Endothelial cell of umbilical vein (primary cell): Measurements from ENCODE around the gene PTMA. TPM values are rescaled to one million over a fixed set of nuclear protein-coding genes. Genes with fewer than 3 reads are reported as not detected.

Experiments used
- BruUV-seq: library from RNA; stranded (reverse); fragments of 400-500 nt; replicated peaks from 2 replicates; lab custom pipeline; 2021; lab: Mats Ljungman, UMichigan
- CTCF ChIA-PET: fragments of 300-600, 350-600 bp; sonication (Branson Sonifier 250); formaldehyde crosslinking; loops from one replicate; lab custom pipeline; 2021; ENCODE audit warnings: antibody characterized with exemption, inconsistent platforms; lab: Charles Lee
- POLR2A ChIA-PET: fragments of 300-600, 350-600 bp; sonication (Branson Sonifier 250); formaldehyde crosslinking; loops from one replicate; lab custom pipeline; 2021; ENCODE audit warnings: antibody characterized with exemption, inconsistent platforms; lab: Charles Lee
- DNase-seq: peaks from one replicate; pipeline ENCODE4 v3.0.0-alpha.2; 2011; ENCODE audit warnings: low read depth, low spot score
- FAIRE-seq: peaks from 2 replicates; lab custom pipeline; 2011; peaks lifted over from hg19 to GRCh38; lab: Jason Lieb, UNC
- H2AFZ ChIP-seq: 2 replicates; pipeline ENCODE4 v1.6.0; 2012; ENCODE audit warnings: low read depth, low read length, control low read depth, inconsistent platforms
- H3K27ac ChIP-seq: 2 replicates; pipeline ENCODE4 v1.5.1; 2011; ENCODE audit warnings: low read depth, mild to moderate bottlenecking, control low read depth, low read length, moderate library complexity; ENCODE audit not compliant: insufficient read depth
- H3K27me3 ChIP-seq, 2 experiments: 2 replicates each; pipeline versions ENCODE4 v1.6.0 to v1.6.1; 2011; ENCODE audit warnings: low read length in 2 of 2, mixed read lengths in 1 of 2; ENCODE audit not compliant: control insufficient read depth in 2 of 2, insufficient read depth in 2 of 2
- H3K36me3 ChIP-seq, 2 experiments: 2 replicates in 1 of 2; 3 replicates in 1 of 2; pipeline ENCODE4 v1.5.1; 2011; ENCODE audit warnings: low read length in 2 of 2, mild to moderate bottlenecking in 1 of 2, moderate library complexity in 1 of 2; ENCODE audit not compliant: control insufficient read depth in 2 of 2, insufficient read depth in 2 of 2; ENCODE audit errors: extremely low read depth in 1 of 2
- H3K4me1 ChIP-seq: 3 replicates; pipeline ENCODE4 v1.5.1; 2011; ENCODE audit warnings: mild to moderate bottlenecking, low read length; ENCODE audit not compliant: control insufficient read depth, insufficient read depth; ENCODE audit errors: extremely low read depth
- H3K4me2 ChIP-seq: 2 replicates; pipeline ENCODE4 v1.6.1; 2011; ENCODE audit warnings: low read length, control low read depth, mixed read lengths; ENCODE audit not compliant: insufficient read depth
- H3K4me3 ChIP-seq, 3 experiments: fragments of 200-600 bp in 1 of 3; sonication (generic), shearing (Covaris generic) in 1 of 3; replicated peaks in 1 of 3; 2 replicates each; pipeline ENCODE4 v1.5.1; 2011 to 2016; ENCODE audit warnings: control low read depth in 3 of 3, low read length in 3 of 3, mild to moderate bottlenecking in 2 of 3, inconsistent platforms in 1 of 3, low read depth in 1 of 3, moderate library complexity in 1 of 3; ENCODE audit not compliant: insufficient read depth in 1 of 3
- H3K79me2 ChIP-seq: 2 replicates; pipeline ENCODE4 v1.6.0; 2012; ENCODE audit warnings: low read length, inconsistent platforms; ENCODE audit not compliant: control insufficient read depth, insufficient read depth
- H3K9ac ChIP-seq: replicated peaks from 2 replicates; pipeline ENCODE3; 2011; ENCODE audit warnings: low read length, control low read depth; ENCODE audit not compliant: insufficient read depth; ENCODE audit errors: extremely low read depth
- H3K9me1 ChIP-seq: replicated peaks from 3 replicates; pipeline ENCODE4 v1.6.0; 2011; ENCODE audit warnings: mild to moderate bottlenecking, low read length; ENCODE audit not compliant: control insufficient read depth, insufficient read depth; ENCODE audit errors: extremely low read depth
- H3K9me3 ChIP-seq: replicated peaks from 2 replicates; pipeline ENCODE4 v1.5.1; 2012; ENCODE audit warnings: low read length, inconsistent platforms; ENCODE audit not compliant: control insufficient read depth, insufficient read depth
- H4K20me1 ChIP-seq: replicated peaks from 2 replicates; pipeline ENCODE3; 2011; ENCODE audit warnings: mild to moderate bottlenecking, low read length; ENCODE audit not compliant: control insufficient read depth, insufficient read depth; ENCODE audit errors: extremely low read depth
- EZH2 ChIP-seq: IDR thresholded peaks from 2 replicates; pipeline ENCODE4 v1.6.1; 2012; ENCODE audit warnings: borderline replicate concordance, low read depth, mild to moderate bottlenecking, moderate library complexity, low read length, inconsistent platforms; ENCODE audit not compliant: severe bottlenecking
- FOS ChIP-seq: IDR thresholded peaks from 2 replicates; pipeline ENCODE4 v1.6.1; 2011; ENCODE audit warnings: mild to moderate bottlenecking, low read length, moderate library complexity, borderline replicate concordance; ENCODE audit not compliant: insufficient read depth
- JUN ChIP-seq: IDR thresholded peaks from 2 replicates; pipeline ENCODE4 v1.6.1; 2011; ENCODE audit warnings: borderline replicate concordance, low read depth; ENCODE audit not compliant: insufficient read length, insufficient read depth
- MYC ChIP-seq: IDR thresholded peaks from one replicate; pipeline ENCODE4 v1.6.1; 2011; ENCODE audit warnings: mild to moderate bottlenecking, low read depth, low read length
- POLR2AphosphoS5 ChIP-seq: IDR thresholded peaks from 2 replicates; pipeline ENCODE4 v1.6.1; 2012; ENCODE audit warnings: low read depth, mild to moderate bottlenecking, control low read depth, low read length, moderate library complexity; ENCODE audit not compliant: insufficient read depth
- dilution Hi-C: fragments of 300-500 bp; cut with MboI; formaldehyde crosslinking; loops from one replicate; pipeline ENCODE4 v1.15.0; 2019; ENCODE audit warnings: low sequenced_read_pairs; ENCODE audit not compliant: extremely low pct_ligation_motif_present
- intact Hi-C: fragments of 100-400 bp; cut with micrococcal nuclease; formaldehyde crosslinking; loops from one replicate; pipeline ENCODE4 v1.10.0; 2022
- polyA plus RNA-seq, 4 experiments: library from polyadenylated mRNA; depleted of rRNA in 3 of 4; stranded (reverse) in 3 of 4; unstranded in 1 of 4; fragments of >200 nt; gene quantifications; 2 replicates each; pipeline versions ENCODE4 v1.2.1 to v1.2.3, GENCODE V29; 2011 to 2012; ENCODE audit warnings: missing spikeins in 1 of 4
- total RNA-seq: library from RNA; stranded (reverse); gene quantifications from 2 replicates; pipeline ENCODE4 v1.2.3, GENCODE V29; 2021
- TF ChIP-seq, protein P1 (sequence below), 2 donors: IDR thresholded peaks; 1 replicate in 1 of 2; 2 replicates in 1 of 2; pipeline ENCODE4 v1.5.1; 2011; ENCODE audit warnings: low read length in 2 of 2, mild to moderate bottlenecking in 2 of 2, moderate library complexity in 2 of 2, control low read depth in 1 of 2, inconsistent platforms in 1 of 2, low read depth in 1 of 2; ENCODE audit not compliant: insufficient read depth in 1 of 2; ENCODE audit errors: extremely low read depth in 1 of 2

PTMA gene
- total and polyA plus RNA-seq, 2 donors (not counting 3 experiments of a cell fraction or from before 2014, with no cell fraction given) = 404 to 1,488 TPM

DNA sequence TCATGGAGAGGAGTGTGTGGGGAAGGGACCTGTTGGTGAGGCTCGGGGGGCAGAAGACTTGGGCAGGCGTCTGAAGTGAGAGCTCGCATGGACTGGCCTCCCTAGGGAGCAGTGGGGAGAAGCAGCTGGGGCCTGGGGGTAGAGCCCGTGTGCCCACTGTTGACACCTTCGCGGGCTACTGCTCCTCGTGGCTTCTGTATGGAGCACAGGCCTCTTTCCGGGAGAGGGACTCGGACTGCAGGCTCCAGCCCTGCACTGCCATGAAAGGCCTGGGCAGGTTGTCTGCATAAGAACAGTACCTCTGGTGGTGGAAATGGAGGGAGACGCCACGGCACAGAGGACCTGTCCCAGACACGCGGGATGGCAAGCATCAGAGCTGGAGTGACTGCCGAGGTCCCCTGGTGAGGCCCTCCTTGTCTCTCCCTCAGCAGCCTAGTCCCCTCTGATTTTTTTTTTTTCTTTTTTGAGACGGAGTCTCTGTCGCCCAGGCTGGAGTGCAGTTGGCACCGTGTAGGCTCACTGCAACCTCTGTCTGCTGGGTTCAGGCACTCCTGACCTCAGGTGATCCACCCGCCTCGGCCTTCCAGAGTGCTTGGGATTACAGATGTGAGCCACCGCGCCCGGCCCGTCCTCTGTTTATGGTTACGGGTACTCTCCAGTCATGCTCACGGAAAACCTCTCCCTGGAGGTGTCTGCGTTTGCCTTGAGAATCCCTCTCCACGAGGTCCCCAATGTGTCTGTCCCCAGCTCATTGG lies 44.7 kb upstream of the PTMA start:
- Histone ChIP-seq H3K4me3 (no peak overlapping the region), H3K9me1 (no peaks in the 10 kb centered on the region), H3K4me1 (peaks cover 24% of the 10 kb centered on the region), H3K36me3 (no peaks in the 10 kb centered on the region), H3K9ac (no peak overlapping the region), H3K79me2 (no peaks in the 10 kb centered on the region), H3K27me3 (no peaks in the 10 kb centered on the region), H2AFZ (no peak overlapping the region), H3K27ac (no peak overlapping the region), H3K9me3 (no peaks in the 10 kb centered on the region), H4K20me1 (no peaks in the 10 kb centered on the region), H3K4me2 (no peak overlapping the region)
- DNase-seq (no peak), FAIRE-seq (no peak)
- no peak for TF ChIP-seq MYC
- TF ChIP-seq FOS = no peak
- no peak for TF ChIP-seq POLR2AphosphoS5
- TF ChIP-seq JUN = no peak
- no peak for TF ChIP-seq EZH2
- TF ChIP-seq, protein P1, sequence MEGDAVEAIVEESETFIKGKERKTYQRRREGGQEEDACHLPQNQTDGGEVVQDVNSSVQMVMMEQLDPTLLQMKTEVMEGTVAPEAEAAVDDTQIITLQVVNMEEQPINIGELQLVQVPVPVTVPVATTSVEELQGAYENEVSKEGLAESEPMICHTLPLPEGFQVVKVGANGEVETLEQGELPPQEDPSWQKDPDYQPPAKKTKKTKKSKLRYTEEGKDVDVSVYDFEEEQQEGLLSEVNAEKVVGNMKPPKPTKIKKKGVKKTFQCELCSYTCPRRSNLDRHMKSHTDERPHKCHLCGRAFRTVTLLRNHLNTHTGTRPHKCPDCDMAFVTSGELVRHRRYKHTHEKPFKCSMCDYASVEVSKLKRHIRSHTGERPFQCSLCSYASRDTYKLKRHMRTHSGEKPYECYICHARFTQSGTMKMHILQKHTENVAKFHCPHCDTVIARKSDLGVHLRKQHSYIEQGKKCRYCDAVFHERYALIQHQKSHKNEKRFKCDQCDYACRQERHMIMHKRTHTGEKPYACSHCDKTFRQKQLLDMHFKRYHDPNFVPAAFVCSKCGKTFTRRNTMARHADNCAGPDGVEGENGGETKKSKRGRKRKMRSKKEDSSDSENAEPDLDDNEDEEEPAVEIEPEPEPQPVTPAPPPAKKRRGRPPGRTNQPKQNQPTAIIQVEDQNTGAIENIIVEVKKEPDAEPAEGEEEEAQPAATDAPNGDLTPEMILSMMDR (IDR thresholded peaks at IDR 0.05; ENCODE audit: extremely low read depth in 1 of 2, insufficient read depth in 1 of 2, low read depth in 1 of 2, low read length in 2 of 2) = no peak
- CTCF ChIA-PET = interaction anchor here (0.7 kb wide), 1 partner anchor 11 kb away, joined by 3 read pairs; no protein-coding TSS in a partner anchor
- BruUV-seq = no TSS peak
- intact Hi-C loops = loop anchor here (2.0 kb wide), 1 partner anchor 17 kb away; no protein-coding TSS in a partner anchor
- dilution Hi-C loops = no loop called here
- POLR2A ChIA-PET = no interaction called here
